ES-I3 (cell line): ENCODE measurements around the gene ID4.

Experiments used
- H3K36me3 ChIP-seq: 2 replicates; pipeline ENCODE4 v1.6.1; 2013; ENCODE audit warnings: mild to moderate bottlenecking, low read length, control low read depth, moderate library complexity; ENCODE audit not compliant: insufficient read depth
- H3K4me1 ChIP-seq: 2 replicates; pipeline ENCODE4 v1.6.1; 2013; ENCODE audit warnings: mild to moderate bottlenecking, control low read depth, low read length; ENCODE audit not compliant: insufficient read depth
- H3K9ac ChIP-seq: 2 replicates; pipeline ENCODE4 v1.6.1; 2013; ENCODE audit warnings: low read depth, mild to moderate bottlenecking, low read length, moderate library complexity
- H3K9me3 ChIP-seq: 2 replicates; pipeline ENCODE4 v1.6.1; 2013; ENCODE audit warnings: mild to moderate bottlenecking, low read length, moderate library complexity; ENCODE audit not compliant: control insufficient read depth, insufficient read depth

The ID4 gene

GRCh38 chr6:19812512-19813119, 24.6 kb upstream of the ID4 start:
- Histone ChIP-seq H3K36me3 (no peaks in the 10 kb centered on the region), H3K4me1 (no peaks in the 10 kb centered on the region), H3K9me3 (peaks cover 4% of the 10 kb centered on the region; the same call in 1 of the 2 replicates), H3K9ac (no peak overlapping the region)

GRCh38 chr6:19818805-19819204, 18.4 kb upstream of the ID4 start:
- Histone ChIP-seq H3K4me1 (no peaks in the 10 kb centered on the region), H3K9me3 (peaks cover 4% of the 10 kb centered on the region; the same call in 1 of the 2 replicates), H3K9ac (no peak overlapping the region), H3K36me3 (no peaks in the 10 kb centered on the region)

GRCh38 chr6:19824058-19824807, 12.9 kb upstream of the ID4 start:
- Histone ChIP-seq H3K9me3 (no peaks in the 10 kb centered on the region; the same call in 1 of the 2 replicates), H3K9ac (no peak overlapping the region), H3K4me1 (no peaks in the 10 kb centered on the region), H3K36me3 (no peaks in the 10 kb centered on the region)

GRCh38 chr6:19827247-19827646, 9.9 kb upstream of the ID4 start:
- Histone ChIP-seq H3K9me3 (no peaks in the 10 kb centered on the region; the same call in 1 of the 2 replicates), H3K36me3 (no peaks in the 10 kb centered on the region), H3K4me1 (no peaks in the 10 kb centered on the region)

GRCh38 chr6:19827903-19828302, 9.3 kb upstream of the ID4 start:
- no peaks in the 10 kb centered on the region for H3K36me3 ChIP-seq
- no peaks in the 10 kb centered on the region for H3K4me1 ChIP-seq
- H3K9ac ChIP-seq = no peak overlapping the region
- no peaks in the 10 kb centered on the region; the same call in 1 of the 2 replicates for H3K9me3 ChIP-seq

More at GRCh38 chr6:19827247-19827646, 9.9 kb upstream of the ID4 start:
- H3K9ac ChIP-seq = no peak overlapping the region

- Histone ChIP-seq H3K9ac (no peak overlapping the region), H3K4me1 (no peaks in the 10 kb centered on the region), H3K9me3 (no peaks in the 10 kb centered on the region), H3K36me3 (no peaks in the 10 kb centered on the region)
Observed at GRCh38 chr6:19830171-19830570, 7.0 kb upstream of the ID4 start.

- Histone ChIP-seq H3K4me1 (0 out of 2 replicates have a peak, but pooled peaks cover 3% of the 10 kb centered on the region), H3K9me3 (no peaks in the 10 kb centered on the region), H3K36me3 (no peaks in the 10 kb centered on the region), H3K9ac (no peak overlapping the region)
Observed at GRCh38 chr6:19831358-19831757, 5.8 kb upstream of the ID4 start.

GRCh38 chr6:19833947-19834346, 3.2 kb upstream of the ID4 start:
- H3K4me1 ChIP-seq = 0 out of 2 replicates have a peak, but pooled peaks cover 3% of the 10 kb centered on the region
- H3K9ac ChIP-seq = no peak overlapping the region
- H3K36me3 ChIP-seq = no peaks in the 10 kb centered on the region
- no peaks in the 10 kb centered on the region for H3K9me3 ChIP-seq

- Histone ChIP-seq H3K4me1 (0 out of 2 replicates have a peak, but pooled peaks cover 3% of the 10 kb centered on the region), H3K9ac (no peak overlapping the region), H3K9me3 (no peaks in the 10 kb centered on the region), H3K36me3 (no peaks in the 10 kb centered on the region)
Observed at GRCh38 chr6:19834858-19835257, 2.3 kb upstream of the ID4 start.

- 0 out of 2 replicates have a peak, but pooled peaks cover 3% of the 10 kb centered on the region for H3K4me1 ChIP-seq
- no peaks in the 10 kb centered on the region for H3K36me3 ChIP-seq
- no peak overlapping the region for H3K9ac ChIP-seq
- no peaks in the 10 kb centered on the region for H3K9me3 ChIP-seq
Observed at GRCh38 chr6:19835605-19836004, 1.6 kb upstream of the ID4 start.

GRCh38 chr6:19837511-19838441, 606 bp downstream of the ID4 start:
- Histone ChIP-seq H3K36me3 (no peaks in the 10 kb centered on the region), H3K9me3 (no peaks in the 10 kb centered on the region), H3K9ac (peak overlapping the region; percentile 66), H3K4me1 (peaks cover 17% of the 10 kb centered on the region)

GRCh38 chr6:19838442-19839236, 1.5 kb downstream of the ID4 start:
- H3K9me3 ChIP-seq = no peaks in the 10 kb centered on the region
- H3K4me1 ChIP-seq = peaks cover 17% of the 10 kb centered on the region
- H3K36me3 ChIP-seq = no peaks in the 10 kb centered on the region
- H3K9ac ChIP-seq = peak overlapping the region; percentile 66

GRCh38 chr6:19839237-19839546, 2.0 kb downstream of the ID4 start:
- H3K9me3 ChIP-seq = no peaks in the 10 kb centered on the region
- peaks cover 17% of the 10 kb centered on the region for H3K4me1 ChIP-seq
- H3K9ac ChIP-seq = peak overlapping the region; percentile 66; the same call in 1 of the 2 replicates

GRCh38 chr6:19839788-19840187, 2.6 kb downstream of the ID4 start:
- Histone ChIP-seq H3K4me1 (peaks cover 17% of the 10 kb centered on the region), H3K36me3 (no peaks in the 10 kb centered on the region), H3K9me3 (no peaks in the 10 kb centered on the region), H3K9ac (no peak overlapping the region)

More at GRCh38 chr6:19839237-19839546, 2.0 kb downstream of the ID4 start:
- no peaks in the 10 kb centered on the region for H3K36me3 ChIP-seq
